Breast epithelium (tissue), 3 donors: Measurements from ENCODE around the gene CUL2.

Experiments
- CTCF ChIP-seq, 3 donors: fragments of 450-650 bp; IDR thresholded peaks; one replicate each; pipeline ENCODE4 v1.5.1; 2016 to 2017; ENCODE audit warnings: antibody characterized with exemption in 3 of 3, mild to moderate bottlenecking in 3 of 3, moderate library complexity in 3 of 3
- POLR2A ChIP-seq: fragments of 450-650 bp; IDR thresholded peaks from one replicate; pipeline ENCODE4 v1.6.1; 2016; ENCODE audit warnings: antibody characterized with exemption, mild to moderate bottlenecking, moderate library complexity

GRCh38 chr10:34994565-34995142, 95.5 kb downstream of the CUL2 start:
- peak in 2 of 3 donors; percentile 62 to 73 for TF ChIP-seq CTCF (IDR thresholded peaks at IDR 0.05)
- TF ChIP-seq POLR2A: no peak
